RWPE2 (cell line): ENCODE measurements around the gene ZFP69B.
A peak's percentile ranks its signal among the peaks of the same experiment; 100 is the strongest.
"Not testable (repeated sequence)": the region's sequence is repeated elsewhere in the genome, so short reads cannot be mapped to it uniquely, and the experiment has no call there.

Experiments used
- ATAC-seq: fragments of 200-7000 bp; cut with Tn5 transposase; 3 replicates; pipeline ENCODE4 v1.9.1; 2021; ENCODE audit warnings: low read depth
- DNase-seq: peaks from one replicate; pipeline ENCODE4 v3.0.0-alpha.2; 2020; ENCODE audit warnings: low spot score
- H3K27ac ChIP-seq: fragments of 450-650 bp; 2 replicates; pipeline ENCODE4 v1.5.1; 2017; ENCODE audit warnings: mild to moderate bottlenecking; ENCODE audit not compliant: poor library complexity, severe bottlenecking
- H3K27me3 ChIP-seq: fragments of 250-450 bp; sonication (Bioruptor Pico); 2 replicates; pipeline ENCODE4 v1.5.1; 2021; ENCODE audit warnings: mild to moderate bottlenecking, moderate library complexity; ENCODE audit not compliant: insufficient read depth, poor library complexity, severe bottlenecking
- H3K36me3 ChIP-seq: fragments of 250-450 bp; sonication (Bioruptor Pico); 2 replicates; pipeline ENCODE4 v1.5.1; 2020; ENCODE audit warnings: low read depth, mild to moderate bottlenecking, moderate library complexity
- H3K4me1 ChIP-seq: fragments of 250-450 bp; sonication (Bioruptor Pico); 2 replicates; pipeline ENCODE4 v1.5.1; 2021; ENCODE audit warnings: mild to moderate bottlenecking, moderate library complexity; ENCODE audit not compliant: insufficient read depth, poor library complexity, severe bottlenecking
- H3K4me3 ChIP-seq: fragments of 250-450 bp; sonication (Bioruptor Pico); 2 replicates; pipeline ENCODE4 v1.5.1; 2021; ENCODE audit warnings: mild to moderate bottlenecking, moderate library complexity; ENCODE audit not compliant: severe bottlenecking
- H3K9me3 ChIP-seq: fragments of 250-450 bp; sonication (Bioruptor Pico); 2 replicates; pipeline ENCODE4 v1.5.1; 2021; ENCODE audit warnings: mild to moderate bottlenecking, moderate library complexity; ENCODE audit not compliant: severe bottlenecking
- CTCF ChIP-seq: fragments of 450-650 bp; IDR thresholded peaks from one replicate; pipeline ENCODE4 v1.5.1; 2017; ENCODE audit warnings: mild to moderate bottlenecking, moderate library complexity; ENCODE audit not compliant: poor library complexity, severe bottlenecking

The ZFP69B gene

GRCh38 chr1:40495315-40495903, 45.1 kb downstream of the ZFP69B start:
- Histone ChIP-seq H3K27ac (no peak overlapping the region), H3K27me3 (no peaks in the 10 kb centered on the region), H3K4me1 (no peaks in the 10 kb centered on the region), H3K9me3 (peaks cover 43% of the 10 kb centered on the region), H3K36me3 (peaks cover 49% of the 10 kb centered on the region), H3K4me3 (no peak overlapping the region)
- no peak for DNase-seq
- no peak for TF ChIP-seq CTCF
- ATAC-seq = no peak

DNA sequence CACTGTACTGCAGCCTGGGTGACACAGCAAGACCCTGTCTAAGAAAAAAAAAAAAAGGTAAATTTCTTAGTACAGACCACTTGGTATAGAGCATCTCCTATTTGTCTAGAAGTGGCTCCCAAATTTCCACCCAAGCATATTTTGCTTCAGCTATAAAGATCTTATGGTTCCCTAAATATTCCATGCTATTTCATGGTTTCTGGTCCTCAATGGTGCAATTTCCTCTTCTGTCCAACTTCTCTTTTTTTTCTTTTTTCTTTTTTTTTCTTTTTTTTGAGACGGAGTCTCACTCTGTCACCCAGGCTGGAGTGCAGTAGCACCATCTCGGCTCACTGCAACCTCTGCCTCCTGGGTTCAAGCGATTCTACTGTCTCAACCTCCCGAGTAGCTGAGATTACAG, 52.4 kb downstream of the ZFP69B start:
- H3K36me3 ChIP-seq, ATAC-seq, H3K4me1 ChIP-seq, H3K27me3 ChIP-seq, H3K27ac ChIP-seq, H3K4me3 ChIP-seq, DNase-seq: not testable (repeated sequence)
- H3K9me3 ChIP-seq = peaks cover 15% of the 10 kb centered on the region

DNA sequence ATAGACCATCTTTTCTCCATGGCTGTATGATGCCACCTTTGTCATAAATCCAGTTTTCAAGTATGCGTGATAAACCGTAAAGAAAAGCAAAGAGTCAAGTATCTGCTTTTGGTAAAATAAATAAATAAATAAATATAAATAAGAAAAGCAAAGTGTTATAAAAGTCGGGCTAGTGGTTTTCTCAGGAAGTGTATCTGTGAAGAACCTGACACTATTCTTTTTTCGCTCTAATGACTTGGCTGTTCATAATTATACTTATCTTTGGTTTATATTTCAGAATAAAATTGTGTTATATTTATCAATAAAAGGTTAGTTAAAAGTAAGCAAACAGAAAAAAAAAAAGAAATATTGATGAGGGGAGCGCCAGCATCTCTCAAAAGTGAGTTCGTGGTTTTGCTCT, 57.7 kb downstream of the ZFP69B start:
- DNase-seq (no peak), ATAC-seq (no peak)
- no peaks in the 10 kb centered on the region for H3K4me1 ChIP-seq
- peak overlapping the region; percentile 40 for H3K4me3 ChIP-seq
- peaks cover 4% of the 10 kb centered on the region for H3K9me3 ChIP-seq
- H3K27me3 ChIP-seq = no peaks in the 10 kb centered on the region
- H3K27ac ChIP-seq = peak overlapping the region; percentile 25
- peaks cover 23% of the 10 kb centered on the region for H3K36me3 ChIP-seq
- TF ChIP-seq CTCF = no peak

GRCh38 chr1:40508375-40509341, 58.4 kb downstream of the ZFP69B start, which contains the start of gene EXO5:
TSS of gene EXO5 (plus strand) at chr1:40508767. CDS start at chr1:40514545, 5,778 bp downstream.
- TF ChIP-seq CTCF = no peak
- Histone ChIP-seq H3K4me1 (no peaks in the 10 kb centered on the region), H3K4me3 (peak within 1 kb of the TSS; percentile 40), H3K9me3 (peaks cover 4% of the 10 kb centered on the region), H3K36me3 (peaks cover 23% of the 10 kb centered on the region), H3K27me3 (no peaks in the 10 kb centered on the region), H3K27ac (peak within 1 kb of the TSS; percentile 25)
- ATAC-seq (peak; percentile 93), DNase-seq (peak; percentile 72)
